DMS153 treated with DMSO at 0.1 percent for 48 hours (cell line): Measurements from ENCODE around the gene RXRB.
"Not testable (repeated sequence)": the region's sequence is repeated elsewhere in the genome, so short reads cannot be mapped to it uniquely, and the experiment has no call there.

Experiments
- DNase-seq: peaks from one replicate; lab custom pipeline; 2025; ENCODE audit not compliant: unreplicated experiment; lab: John Stamatoyannopoulos, UW

The RXRB gene

DNA sequence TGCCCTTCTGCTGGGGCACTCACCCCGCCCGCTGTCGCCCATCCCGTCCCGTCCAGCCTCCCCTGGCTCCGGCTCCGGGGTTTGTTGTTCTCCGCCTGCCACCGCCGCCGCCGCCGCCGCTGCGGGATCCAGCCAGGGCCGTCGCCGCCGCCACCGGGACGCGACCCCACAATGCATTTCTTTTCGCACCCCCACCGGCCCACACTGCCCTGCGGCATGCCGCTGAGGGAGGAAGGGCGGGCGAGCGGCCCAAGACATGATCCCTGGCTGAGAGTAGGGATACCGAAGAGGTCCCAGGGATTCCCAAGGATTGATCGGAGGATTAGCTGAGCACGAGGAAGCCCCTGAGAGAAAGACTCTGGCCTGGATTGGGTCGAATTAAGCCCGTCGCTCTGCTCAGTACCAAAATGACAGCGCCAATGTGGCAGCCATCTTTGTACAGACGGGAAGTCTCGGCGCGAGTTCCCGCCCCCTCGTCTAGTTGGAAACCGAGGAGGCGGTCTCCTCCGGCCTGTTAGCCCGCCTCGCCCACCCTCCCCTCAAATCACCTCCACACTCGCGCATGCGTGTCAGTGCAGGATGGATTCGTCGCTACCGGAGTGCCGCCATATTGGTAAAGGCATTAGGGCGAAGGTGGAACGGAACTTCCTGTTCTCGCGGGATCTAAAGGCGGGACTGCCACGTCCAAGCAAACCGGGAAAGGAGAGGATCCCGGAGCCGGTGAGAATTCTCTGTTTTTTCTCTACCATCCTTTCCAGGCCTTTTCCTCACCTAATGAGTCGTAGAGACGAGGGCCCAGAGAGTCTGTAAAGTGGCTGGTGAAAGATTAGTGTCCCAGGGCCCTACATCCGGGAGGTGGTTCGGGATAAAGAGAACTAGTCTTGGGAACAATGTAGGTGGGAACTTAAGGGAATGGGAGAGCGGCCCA, at the start of gene RXRB, which contains the start of gene SLC39A7:
Gene RXRB (minus strand): TSS at position 447 of the 928 bp plus-strand sequence. CDS start 189 bp downstream, at position 258.
Gene SLC39A7 (plus strand): TSS at position 649 of the 928 bp plus-strand sequence. CDS start 379 bp downstream, outside the sequence.
- DNase-seq = peak; percentile 97

DNA sequence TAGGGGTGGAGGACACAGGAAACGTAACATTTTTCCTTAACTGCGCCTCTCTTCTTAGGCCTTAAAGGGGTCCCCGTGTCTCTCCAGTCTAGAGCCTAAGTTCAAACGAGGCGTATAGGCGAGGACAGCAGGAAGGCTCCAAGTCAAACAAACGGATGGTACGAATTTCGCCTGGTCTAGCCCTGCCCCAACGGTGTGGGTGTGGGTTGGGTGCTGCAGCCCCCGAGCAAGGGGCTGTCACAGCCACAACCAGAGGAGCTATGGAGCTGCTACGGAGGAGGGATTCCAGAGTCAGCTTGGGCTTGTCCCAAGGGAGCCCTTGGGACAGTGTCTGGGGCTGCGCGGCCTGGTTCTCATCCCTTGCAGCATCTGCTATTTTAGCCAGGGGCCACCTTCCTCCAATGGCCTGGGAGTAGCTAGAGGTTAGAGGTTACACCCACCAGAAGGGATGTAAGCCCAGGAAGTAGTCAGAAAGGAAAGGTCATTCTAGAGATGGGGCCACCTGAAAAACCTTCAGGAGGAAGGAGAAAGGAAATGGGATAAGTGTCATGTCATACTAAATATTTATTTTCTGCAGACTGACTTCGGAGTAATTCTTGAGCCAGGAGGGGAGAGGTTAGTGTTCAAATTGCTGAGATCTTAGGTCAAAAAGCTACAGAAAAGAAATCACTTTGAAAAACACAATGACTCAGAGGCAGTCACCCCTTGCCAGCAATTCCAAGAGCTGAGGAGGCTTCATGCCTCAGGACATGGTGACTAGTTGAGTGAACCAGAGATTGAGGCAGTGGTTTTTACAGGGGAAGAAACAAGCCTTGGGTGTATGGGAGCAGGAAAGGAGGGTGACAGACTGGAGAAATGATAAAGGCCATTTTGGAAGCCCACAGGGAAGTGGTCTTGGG, 49.5 kb upstream of the RXRB start:
- DNase-seq = peak; percentile 11

DNA sequence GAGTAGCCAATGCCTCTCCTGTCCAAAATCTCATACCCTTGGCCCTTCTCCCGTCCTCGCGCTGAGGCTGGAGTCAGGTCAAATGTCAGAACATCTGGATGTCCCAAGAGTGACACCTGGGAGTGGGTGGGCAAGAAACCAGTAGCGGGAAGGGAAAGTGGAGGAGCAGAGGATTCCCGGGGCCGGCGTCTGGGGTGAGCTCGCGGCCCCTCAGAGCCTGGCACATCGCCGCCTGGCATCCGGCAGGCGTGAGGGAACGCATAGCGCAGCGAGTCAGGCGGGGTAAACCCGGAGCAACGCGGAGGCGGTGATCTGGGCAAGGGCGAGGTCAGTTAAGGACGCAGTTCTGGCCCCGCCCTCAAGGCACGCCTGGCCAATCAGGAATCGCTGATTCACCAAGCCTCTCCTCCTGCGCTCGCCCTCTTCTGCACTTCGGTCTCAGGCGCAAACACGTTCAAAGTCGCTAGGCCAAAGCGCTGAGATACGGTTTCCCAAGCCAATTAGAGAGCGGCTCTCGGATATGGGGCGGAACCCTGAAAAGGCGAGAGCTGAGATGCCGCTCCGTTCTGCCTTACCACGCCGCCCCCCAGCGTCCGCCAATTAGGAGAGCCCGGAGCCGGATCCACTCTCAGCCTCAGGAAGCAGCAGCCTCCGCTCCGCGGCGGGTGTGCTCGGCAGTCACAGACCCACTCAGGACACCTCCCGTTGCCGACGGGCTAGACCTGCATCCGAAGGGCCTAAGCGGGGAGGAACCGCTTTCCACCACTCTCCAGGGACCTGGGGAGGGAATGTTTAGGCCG, 48.7 kb upstream of the RXRB start:
- DNase-seq = peak; percentile 98

DNA sequence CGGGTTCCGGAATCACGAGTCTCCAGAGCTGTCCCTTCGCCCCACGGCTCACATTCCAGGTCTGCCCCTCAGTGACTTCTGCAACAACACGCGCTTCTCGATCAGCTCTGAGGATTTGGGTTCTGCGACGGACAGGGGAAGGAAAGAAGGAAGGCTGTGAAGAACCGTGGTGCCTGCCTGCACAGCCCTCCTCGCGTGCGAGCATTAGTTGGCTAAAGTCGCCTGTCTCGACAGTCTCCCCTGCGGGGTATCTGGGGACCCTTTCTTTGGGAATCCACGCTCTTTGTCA, 48.1 kb upstream of the RXRB start:
- no peak for DNase-seq

DNA sequence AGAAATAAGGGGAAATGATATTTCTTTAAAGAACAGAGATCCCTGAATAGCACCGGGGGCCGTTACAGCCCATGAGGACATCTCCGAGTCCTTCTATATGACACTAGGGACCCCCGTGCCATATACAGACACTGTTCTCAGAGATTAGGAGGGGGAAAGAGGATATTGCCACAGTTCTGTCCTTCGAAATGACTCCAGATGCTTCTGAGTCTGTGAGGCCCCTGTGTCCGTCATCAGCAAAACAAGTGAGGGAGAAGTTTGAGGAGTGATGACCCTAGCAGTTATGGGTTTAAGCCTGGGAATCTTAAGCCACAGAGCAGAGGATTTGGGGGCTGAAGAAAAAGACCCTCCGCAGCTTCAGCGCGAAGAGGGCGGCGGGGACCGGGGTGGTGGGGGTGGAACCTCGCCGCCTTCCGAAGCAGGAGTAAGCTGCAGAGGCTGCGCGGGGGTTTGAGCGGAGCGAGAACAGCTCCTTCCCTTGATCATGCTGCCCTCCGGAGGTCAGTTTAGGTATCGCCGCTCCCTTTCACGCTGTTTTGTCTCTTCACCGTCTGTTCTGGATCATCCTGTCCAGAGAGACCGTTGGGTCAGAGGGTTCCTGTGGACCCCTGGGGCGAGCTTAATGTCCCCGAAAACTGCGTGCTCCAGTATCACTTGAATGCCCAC, 47.6 kb upstream of the RXRB start:
- DNase-seq = peak; percentile 77

DNA sequence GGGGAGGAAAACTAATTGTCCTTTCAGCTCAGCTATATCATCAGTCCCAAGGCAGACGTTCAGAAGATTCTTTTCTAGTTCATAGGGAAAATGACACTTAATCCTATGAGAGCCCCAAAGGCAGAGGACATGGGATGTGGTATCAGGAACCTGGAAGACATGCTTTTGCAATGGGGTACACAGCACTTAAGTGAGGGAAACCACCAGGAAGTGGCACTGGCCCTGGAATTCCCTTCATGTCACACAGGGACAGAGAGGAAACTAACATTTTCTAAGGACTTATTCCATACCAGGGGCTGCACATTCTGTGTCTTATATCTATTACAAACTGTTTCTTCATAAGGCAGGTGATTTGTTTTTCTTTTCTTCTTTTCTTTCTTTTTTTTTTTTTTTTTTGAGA, 43.0 kb upstream of the RXRB start:
- DNase-seq = no peak

DNA sequence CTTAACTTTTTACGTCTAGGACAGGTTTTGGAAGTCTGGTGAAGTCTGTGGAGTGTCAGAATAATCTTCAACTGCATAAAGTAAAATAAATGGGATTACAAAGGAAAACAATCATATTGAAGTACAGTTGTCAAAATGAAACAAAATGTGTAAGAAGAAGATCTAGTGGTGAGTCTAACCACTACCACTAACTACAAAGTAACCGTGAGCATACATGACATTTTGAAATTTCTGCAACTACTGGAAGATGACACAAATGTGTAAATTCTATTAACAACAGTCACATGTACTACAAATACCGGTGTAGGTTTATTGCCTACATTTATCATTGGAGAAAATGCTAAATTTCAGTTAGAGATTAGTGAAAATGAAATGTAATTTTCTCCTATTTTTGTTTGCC, 41.5 kb upstream of the RXRB start:
- no peak for DNase-seq

DNA sequence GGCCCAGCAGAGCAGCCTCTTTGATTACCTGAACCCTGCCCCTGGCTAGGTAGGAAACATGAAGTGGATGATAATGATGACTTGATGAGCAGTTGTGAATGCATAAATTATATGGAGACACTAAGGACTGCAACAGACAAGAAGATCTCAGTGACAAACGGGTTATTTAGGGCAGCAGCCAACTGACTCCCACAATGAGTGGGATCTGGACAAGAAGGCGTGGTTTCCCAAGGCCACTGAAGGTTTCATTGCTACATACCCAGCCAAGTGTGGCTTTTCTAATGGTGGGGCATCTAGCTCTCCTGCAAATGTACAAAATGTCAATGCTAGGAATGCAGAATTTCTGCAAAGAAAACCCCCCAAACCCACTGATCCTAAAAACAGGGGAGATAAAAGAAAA, 37.3 kb upstream of the RXRB start:
- DNase-seq = no peak

DNA sequence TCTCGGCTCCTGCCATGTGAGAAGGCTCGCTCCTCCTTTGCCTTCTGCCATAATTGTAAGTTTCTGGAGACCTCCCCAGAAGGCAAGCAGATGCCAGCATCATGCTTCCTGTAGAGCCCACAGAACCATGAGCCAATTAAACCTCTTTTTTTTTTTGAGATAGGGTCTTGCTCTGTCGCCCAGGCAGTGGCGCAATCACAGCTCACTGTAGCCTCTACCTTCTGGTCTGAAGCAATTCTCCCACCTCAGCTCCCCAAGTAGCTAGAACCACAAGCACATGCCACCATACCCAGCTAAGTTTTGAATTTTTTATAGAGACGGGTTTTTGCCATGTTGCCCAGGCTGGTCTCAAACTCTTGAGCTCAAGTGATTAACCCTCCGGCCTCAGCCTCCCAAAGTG, 36.4 kb upstream of the RXRB start:
- DNase-seq = no peak

DNA sequence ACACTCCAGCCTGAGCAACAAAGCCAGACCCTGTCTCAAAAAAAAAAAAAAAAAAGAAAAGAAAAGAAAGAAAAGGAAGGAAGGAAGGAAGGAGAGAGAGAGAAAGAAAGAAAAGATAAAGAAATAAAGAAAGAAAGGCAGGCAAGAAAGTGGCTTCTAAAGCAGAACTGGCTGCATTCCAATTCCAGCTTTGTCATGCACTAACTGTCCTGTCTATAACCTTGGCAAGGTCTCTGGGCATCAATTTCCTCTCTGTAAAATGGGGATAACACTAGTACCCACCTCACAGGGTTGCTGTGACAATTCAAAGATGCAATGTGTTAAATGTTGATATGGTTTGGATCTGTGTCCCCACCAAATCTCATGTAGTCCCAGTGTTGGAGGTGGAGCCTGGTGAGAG, 35.9 kb upstream of the RXRB start:
- no peak for DNase-seq

DNA sequence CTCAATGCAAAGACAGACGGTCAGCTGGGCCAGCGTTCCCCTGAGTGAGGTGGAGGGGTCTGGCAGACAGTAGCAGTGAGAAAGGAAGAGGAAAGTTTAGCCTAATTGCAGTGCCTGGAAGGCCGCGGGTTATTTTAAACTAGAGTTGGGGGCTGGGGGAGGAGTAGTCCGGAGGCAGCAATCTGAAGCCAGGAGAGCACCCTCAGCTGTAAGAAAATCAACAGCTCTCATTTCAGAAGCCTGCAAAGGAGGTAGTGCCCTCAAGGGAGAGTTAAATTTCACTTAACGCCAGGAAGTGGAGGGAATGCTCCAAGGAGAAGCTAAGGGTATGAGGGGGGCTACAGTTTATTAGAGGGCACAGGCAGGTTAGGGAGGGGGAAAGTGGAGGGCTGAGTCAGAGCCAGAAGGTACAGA, 34.8 kb upstream of the RXRB start:
- no peak for DNase-seq

DNA sequence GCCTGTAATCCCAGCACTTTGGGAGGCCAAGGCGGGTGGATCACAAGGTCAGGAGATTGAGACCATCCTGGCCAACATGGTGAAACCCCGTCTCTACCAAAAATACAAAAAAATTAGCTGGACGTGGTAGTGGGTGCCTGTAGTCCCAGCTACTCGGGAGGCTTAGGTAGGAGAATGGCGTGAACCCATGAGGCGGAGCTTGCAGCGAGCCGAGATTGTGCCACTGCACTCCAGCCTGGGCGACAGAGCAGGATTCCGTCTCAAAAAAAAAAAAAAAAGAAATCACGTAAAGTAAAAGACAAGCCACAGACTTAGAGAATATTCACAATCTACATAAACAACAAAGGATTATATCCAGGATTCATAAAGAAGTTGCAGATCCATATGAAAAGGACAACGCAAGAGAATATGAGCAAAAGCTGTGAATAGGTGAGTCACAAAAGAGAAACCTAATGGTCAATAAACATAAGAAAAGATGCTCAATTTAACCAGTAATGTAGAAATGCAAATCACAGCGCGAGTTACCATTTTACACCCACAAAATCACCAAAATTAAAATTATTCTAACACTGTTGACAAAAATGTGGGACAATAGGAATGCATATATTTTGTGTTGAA, 26.1 kb upstream of the RXRB start:
- not testable (repeated sequence) for DNase-seq

DNA sequence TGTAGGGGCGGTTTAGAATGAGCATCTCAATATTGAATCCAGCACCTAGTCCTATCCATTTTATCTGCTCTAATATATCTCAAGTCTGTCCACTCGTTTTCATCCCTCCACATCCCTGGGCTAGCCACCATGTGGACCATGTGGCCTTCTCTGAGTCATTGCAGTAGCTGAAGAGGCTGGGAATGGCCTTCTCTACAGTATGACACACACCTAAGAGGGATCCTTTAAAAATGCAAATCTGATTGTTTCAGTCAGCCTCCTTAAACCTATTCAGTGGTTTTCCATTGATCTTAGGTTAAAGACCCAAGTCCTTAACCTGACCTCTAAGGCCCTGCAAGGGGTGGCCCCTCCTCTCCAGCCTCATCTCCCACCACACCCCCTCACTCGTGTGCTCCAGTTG, 17.2 kb upstream of the RXRB start:
- DNase-seq = no peak

DNA sequence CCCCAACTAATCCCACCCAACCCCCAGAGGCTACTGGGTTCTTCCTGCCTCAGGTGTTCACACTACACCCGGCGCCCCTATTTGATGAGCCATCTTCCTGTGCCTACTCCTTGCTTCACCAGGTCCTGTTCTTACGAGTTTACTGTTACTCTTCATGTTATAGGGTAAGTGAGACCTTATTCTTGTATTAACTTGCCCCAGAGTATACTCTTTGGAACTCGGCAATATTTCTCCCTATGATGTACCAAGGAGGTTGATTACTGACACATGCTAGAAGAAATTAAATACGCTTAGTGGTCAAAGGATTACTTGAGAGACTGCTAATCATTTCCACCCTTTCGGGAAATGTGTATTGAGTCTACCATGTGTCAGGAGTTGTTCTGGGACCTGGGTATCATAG, 16.8 kb upstream of the RXRB start:
- no peak for DNase-seq

DNA sequence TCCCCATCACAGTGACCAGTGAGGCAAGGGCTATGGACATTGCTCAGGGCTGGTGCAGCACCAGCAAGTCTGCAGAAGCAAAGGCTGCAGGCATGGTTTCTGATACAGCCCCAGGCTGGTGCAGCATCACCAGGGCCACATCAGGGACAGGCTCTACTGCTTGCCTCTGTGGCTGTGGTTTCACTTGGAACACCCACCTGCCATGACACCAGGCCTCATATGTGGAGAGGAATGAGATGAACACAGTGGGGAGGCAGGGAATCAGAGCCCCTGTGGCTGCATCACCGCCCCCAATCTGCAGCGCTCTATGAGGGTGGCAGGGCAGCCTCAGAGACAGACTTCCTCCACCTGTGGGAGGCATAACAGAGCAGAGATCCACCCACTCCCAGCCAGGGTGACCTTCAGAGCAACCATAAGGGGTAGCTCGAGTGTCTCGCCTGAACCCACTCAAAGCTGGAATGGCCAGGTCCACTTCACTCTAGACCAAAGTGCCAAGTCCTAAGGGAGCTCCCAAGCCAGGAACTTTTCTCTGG, 15.7 kb upstream of the RXRB start:
- no peak for DNase-seq

DNA sequence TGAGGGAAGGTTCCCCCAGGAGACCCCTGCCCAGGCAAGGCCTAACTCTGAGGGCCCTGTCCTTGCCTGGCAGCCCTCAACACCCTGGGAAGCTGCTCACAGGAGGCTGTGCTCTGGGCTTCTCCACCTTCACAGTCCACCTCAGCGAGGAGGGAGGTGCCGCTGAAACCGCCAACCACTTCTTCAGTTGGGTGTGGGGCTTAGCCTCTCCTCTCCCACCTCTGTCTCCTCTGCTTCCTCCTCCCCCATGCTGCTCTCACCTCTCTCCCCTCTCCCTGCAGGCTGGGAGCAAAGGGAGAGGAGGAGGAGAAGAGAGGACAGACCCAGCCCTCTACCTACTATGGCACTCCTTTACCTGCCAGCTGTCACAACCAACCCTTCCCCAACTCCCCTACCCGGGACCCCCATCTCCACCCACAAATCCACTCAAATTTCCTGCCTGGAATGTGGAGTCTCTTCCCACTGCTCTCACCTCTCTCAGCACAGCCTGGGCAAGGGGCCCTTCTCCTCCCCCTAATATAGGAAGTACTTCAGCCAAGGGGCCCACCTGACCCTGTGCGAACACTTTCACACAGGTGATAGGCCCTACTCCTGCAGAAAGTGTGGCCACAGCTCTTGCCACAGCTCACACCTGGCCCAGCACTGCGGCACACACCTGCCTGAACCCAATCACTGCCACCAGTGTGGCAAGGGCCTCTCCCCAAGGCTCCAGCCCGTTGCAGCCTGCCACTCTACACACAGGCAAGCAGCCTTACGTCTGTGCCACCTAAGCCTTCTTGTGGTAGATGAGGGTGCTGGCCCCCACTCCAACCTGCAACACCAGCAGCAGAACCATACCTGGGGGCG, 15.0 kb upstream of the RXRB start:
- DNase-seq = no peak

DNA sequence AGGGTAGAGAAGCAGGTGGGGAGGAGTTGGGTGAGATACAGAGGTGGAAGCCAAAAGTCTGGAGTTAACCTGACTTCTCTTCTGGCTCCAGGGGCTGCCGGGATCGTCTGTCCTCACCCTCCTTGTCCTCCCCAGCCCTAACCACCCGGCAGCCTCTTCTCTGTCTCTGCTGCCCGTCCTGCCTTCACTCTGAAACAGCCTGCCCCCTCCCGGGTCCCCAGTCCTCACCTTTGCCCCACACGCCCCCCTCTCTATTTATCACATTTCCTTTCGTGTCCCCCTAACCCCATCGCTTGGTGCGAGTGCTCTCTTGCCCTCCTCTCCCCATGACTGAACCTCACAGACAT, 13.5 kb upstream of the RXRB start:
- DNase-seq = no peak

DNA sequence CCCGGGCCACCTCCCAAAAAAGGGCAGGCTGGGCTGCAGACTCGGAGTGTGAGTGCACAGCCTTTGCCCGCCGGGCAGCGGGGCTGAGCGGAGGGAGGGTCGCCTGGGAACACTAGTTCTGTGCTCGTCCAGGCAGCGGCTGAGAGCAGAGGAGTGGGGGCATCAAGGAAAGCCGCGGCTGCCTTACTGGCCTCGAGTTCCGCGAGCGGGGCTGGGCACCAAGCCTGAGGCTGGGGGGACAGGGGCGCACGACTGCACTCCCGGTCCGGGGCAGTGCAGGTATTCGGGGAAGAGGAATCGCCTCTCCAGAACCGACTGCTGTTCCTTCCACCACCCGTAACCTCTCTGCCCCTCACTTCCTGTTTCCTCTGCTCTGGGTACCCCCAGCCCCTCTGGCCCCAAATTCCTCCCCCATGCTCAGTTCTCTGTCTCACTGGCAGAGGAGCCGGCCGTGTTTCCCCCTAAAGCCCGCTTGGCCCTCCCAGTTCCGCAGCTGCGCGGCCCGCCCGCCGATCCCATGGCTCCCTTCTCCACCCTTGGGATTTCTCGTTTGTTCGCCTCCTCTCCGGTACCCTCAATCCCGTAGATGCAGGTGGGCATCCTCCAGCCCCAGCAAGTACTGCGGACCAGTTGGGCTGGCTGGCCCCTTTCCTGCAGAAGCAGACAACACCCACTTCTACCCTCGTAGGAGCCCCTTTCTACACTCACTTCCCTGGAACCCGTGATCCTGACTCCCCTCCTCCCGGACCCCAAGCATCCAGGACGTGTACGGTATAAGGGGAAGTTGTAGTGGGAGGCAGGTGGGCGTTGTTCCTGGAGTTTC, 12.9 kb upstream of the RXRB start:
- no peak for DNase-seq
